Hepatocyte (in vitro differentiated cells): ENCODE measurements around the gene ITPK1. TPM values are rescaled to one million over a fixed set of nuclear protein-coding genes. Genes with fewer than 3 reads are reported as not detected.

Source experiments
- DNase-seq: peaks from one replicate; pipeline ENCODE4 v3.0.0-alpha.2; 2016; ENCODE audit warnings: low spot score
- H2AFZ ChIP-seq: fragments of 200-600 bp; sonication (generic); 2 replicates; pipeline ENCODE4 v1.6.0; 2016; ENCODE audit warnings: antibody characterized with exemption, mild to moderate bottlenecking
- H3K27ac ChIP-seq: fragments of 200-600 bp; sonication (generic); 2 replicates; pipeline ENCODE4 v1.5.1; 2016; ENCODE audit warnings: mild to moderate bottlenecking
- H3K27me3 ChIP-seq: fragments of 200-600 bp; sonication (generic); 2 replicates; pipeline ENCODE4 v1.6.1; 2016
- H3K36me3 ChIP-seq: fragments of 200-600 bp; sonication (generic); replicated peaks from 2 replicates; pipeline ENCODE4 v1.5.1; 2016; ENCODE audit warnings: low read depth; ENCODE audit not compliant: insufficient read depth
- H3K4me1 ChIP-seq: fragments of 200-600 bp; sonication (generic); 2 replicates; pipeline ENCODE4 v1.5.1; 2016; ENCODE audit warnings: mild to moderate bottlenecking, moderate library complexity; ENCODE audit not compliant: insufficient read depth
- H3K4me2 ChIP-seq: fragments of 200-600 bp; sonication (generic); 2 replicates; pipeline ENCODE4 v1.6.0; 2016
- H3K4me3 ChIP-seq: fragments of 200-600 bp; sonication (generic); 2 replicates; pipeline ENCODE4 v1.5.1; 2016; ENCODE audit warnings: mild to moderate bottlenecking
- H3K79me2 ChIP-seq: fragments of 200-600 bp; sonication (generic); 2 replicates; pipeline ENCODE4 v1.6.0; 2017; ENCODE audit warnings: mild to moderate bottlenecking
- H3K9me2 ChIP-seq: fragments of 200-600 bp; sonication (generic); replicated peaks from 2 replicates; pipeline ENCODE4 v1.6.0; 2017; ENCODE audit warnings: mild to moderate bottlenecking; ENCODE audit not compliant: insufficient read depth
- H3K9me3 ChIP-seq: fragments of 200-600 bp; sonication (generic); 2 replicates; pipeline ENCODE4 v1.5.1; 2016; ENCODE audit warnings: low read depth, mild to moderate bottlenecking
- H4K20me1 ChIP-seq: fragments of 200-600 bp; sonication (generic); 2 replicates; pipeline ENCODE4 v1.6.0; 2016; ENCODE audit warnings: mild to moderate bottlenecking; ENCODE audit not compliant: insufficient read depth, poor library complexity, severe bottlenecking
- EZH2 ChIP-seq: fragments of 200-600 bp; sonication (generic); IDR thresholded peaks from 2 replicates; pipeline ENCODE4 v1.6.1; 2016; ENCODE audit warnings: antibody characterized with exemption, mild to moderate bottlenecking, borderline replicate concordance
- EZH2phosphoT487 ChIP-seq: fragments of 200-600 bp; sonication (generic); IDR thresholded peaks from one replicate; pipeline ENCODE4 v1.6.1; 2018; ENCODE audit warnings: antibody characterized with exemption, mild to moderate bottlenecking, low read depth, moderate library complexity; ENCODE audit not compliant: unreplicated experiment, severe bottlenecking
- WGBS: methylation state at CpG from one replicate; pipeline ENCODE4 v1.1.6; 2016; ENCODE audit warnings: low lambda C conversion rate; ENCODE audit errors: missing lambda C conversion rate; 5-methylcytosine and 5-hydroxymethylcytosine counted together
- polyA plus RNA-seq: library from polyadenylated mRNA; unstranded; fragments of >200 nt; fragmentation: Nextera tagmentation; extraction: Ambion mirVana; gene quantifications from 2 replicates; pipeline ENCODE4 v1.2.1, GENCODE V29; 2016
- total RNA-seq: library from RNA; depleted of rRNA; stranded (reverse); fragments of >200 nt; gene quantifications from 2 replicates; pipeline ENCODE4 v1.2.3, GENCODE V29; 2014
- TF ChIP-seq, protein P1 (sequence below): fragments of 200-600 bp; sonication (generic); IDR thresholded peaks from 2 replicates; pipeline ENCODE4 v1.5.1; 2016; ENCODE audit warnings: antibody characterized with exemption, mild to moderate bottlenecking; ENCODE audit not compliant: poor library complexity

The ITPK1 gene
- total and polyA plus RNA-seq, 2 experiments from 2014 or later, result 49.8 to 66.7 TPM

DNA sequence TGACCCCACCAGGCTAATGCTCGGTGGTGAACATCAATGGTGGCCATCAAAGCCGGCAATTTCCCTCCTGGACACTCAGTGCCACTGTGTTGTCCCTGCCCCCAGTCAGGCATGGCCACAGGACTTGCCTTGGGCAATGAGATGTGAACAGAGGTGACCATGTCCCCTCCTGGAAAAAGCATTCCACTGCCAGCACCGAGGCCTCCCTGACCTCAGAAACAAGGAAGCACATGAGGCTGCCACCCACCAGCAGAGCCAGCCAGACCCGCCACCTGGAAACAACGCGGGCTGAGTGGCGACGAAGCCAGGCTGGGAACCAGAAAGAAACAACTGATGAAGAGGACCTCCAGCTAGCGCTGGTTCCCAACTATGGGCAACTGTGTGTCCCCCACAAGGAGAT lies 31.8 kb downstream of the ITPK1 start:
- no peaks in the 10 kb centered on the region for H3K36me3 ChIP-seq
- H3K9me2 ChIP-seq, result no peaks in the 10 kb centered on the region
- WGBS, result 95% methylated on average over 9 of the region's 9 CpGs

DNA sequence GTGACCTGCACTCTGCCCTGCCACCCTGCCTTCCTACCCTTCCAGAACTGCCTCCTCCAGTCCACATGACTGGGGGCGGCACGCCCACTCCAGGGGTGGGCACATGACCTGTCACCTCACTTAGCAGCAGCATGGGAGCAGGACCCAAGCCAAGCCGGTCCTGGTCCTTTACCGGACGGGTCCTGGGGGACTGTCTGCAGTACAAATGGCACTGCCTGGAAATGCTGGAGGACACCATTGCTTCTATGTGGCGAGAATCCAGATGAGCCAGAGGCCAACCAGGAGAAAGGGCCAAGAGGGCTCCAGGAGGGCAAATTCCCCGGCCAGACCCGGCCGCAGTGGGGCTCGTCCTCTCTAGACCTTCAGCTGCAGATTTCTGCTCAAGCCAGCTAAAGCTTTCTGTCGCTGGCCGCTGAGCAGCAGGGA lies 33.1 kb downstream of the ITPK1 start:
- H4K20me1 ChIP-seq, result peaks cover 28% of the 10 kb centered on the region
- no peak for DNase-seq
- H2AFZ ChIP-seq, result no peak overlapping the region
- no peak overlapping the region for H3K4me2 ChIP-seq
- peaks cover 18% of the 10 kb centered on the region for H3K4me1 ChIP-seq
- peaks cover 94% of the 10 kb centered on the region for H3K79me2 ChIP-seq
- WGBS, result 95% methylated on average over 12 of the region's 12 CpGs
- H3K9me2 ChIP-seq, result no peaks in the 10 kb centered on the region
- no peak overlapping the region for H3K27ac ChIP-seq
- TF ChIP-seq EZH2 (no peak), EZH2phosphoT487 (no peak)
- TF ChIP-seq, protein P1, sequence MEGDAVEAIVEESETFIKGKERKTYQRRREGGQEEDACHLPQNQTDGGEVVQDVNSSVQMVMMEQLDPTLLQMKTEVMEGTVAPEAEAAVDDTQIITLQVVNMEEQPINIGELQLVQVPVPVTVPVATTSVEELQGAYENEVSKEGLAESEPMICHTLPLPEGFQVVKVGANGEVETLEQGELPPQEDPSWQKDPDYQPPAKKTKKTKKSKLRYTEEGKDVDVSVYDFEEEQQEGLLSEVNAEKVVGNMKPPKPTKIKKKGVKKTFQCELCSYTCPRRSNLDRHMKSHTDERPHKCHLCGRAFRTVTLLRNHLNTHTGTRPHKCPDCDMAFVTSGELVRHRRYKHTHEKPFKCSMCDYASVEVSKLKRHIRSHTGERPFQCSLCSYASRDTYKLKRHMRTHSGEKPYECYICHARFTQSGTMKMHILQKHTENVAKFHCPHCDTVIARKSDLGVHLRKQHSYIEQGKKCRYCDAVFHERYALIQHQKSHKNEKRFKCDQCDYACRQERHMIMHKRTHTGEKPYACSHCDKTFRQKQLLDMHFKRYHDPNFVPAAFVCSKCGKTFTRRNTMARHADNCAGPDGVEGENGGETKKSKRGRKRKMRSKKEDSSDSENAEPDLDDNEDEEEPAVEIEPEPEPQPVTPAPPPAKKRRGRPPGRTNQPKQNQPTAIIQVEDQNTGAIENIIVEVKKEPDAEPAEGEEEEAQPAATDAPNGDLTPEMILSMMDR, result no peak
- no peaks in the 10 kb centered on the region for H3K27me3 ChIP-seq
- no peaks in the 10 kb centered on the region for H3K36me3 ChIP-seq
- no peak overlapping the region for H3K4me3 ChIP-seq
- no peaks in the 10 kb centered on the region for H3K9me3 ChIP-seq

More for the DNA sequence above, 31.8 kb downstream of the ITPK1 start:
- no peak for TF ChIP-seq EZH2phosphoT487
- TF ChIP-seq EZH2, result no peak
- TF ChIP-seq, protein P1, result no peak
- H3K4me2 ChIP-seq, result no peak overlapping the region
- H3K4me1 ChIP-seq, result peaks cover 15% of the 10 kb centered on the region
- no peak overlapping the region for H3K4me3 ChIP-seq
- no peak overlapping the region for H2AFZ ChIP-seq
- peaks cover 94% of the 10 kb centered on the region for H3K79me2 ChIP-seq
- H3K27me3 ChIP-seq, result no peaks in the 10 kb centered on the region
- DNase-seq, result no peak
- H3K9me3 ChIP-seq, result no peaks in the 10 kb centered on the region
- H4K20me1 ChIP-seq, result peaks cover 26% of the 10 kb centered on the region
- no peak overlapping the region for H3K27ac ChIP-seq

DNA sequence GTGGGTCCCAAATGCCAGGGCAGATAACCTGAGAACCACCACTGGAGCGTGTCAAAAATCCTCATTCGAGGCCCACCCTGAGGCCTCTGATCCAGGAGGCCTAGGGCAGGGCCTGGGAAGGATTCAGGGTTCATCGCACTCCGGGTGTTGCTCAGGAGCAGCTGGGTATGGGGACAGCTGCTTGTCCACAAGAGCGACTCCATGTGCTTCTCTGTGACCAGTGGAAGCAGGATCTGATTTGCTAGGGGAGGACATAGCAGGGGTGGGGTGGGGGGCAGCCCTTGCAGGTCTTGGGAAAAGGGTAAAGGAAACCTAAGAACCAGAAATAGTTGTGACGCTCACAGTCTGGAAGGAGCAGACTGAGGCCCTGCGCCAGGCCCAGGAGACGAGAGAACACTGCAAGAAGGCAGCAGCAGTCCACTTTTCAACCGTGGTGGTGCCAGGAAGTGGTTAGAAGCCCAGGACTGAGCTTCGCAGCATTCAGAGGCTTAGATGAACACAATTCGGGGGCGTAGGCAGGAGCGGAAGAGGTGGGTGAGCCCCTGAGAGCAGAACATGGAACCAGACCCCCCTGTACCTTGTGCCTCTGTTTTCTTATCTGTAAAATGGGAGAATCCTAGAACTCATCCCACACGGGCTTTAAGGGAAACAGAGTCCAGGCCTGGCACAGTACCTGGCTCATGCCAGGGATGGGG lies 33.7 kb downstream of the ITPK1 start:
- Histone ChIP-seq H3K79me2 (peaks cover 90% of the 10 kb centered on the region), H4K20me1 (peaks cover 24% of the 10 kb centered on the region), H3K9me2 (no peaks in the 10 kb centered on the region), H3K27me3 (no peaks in the 10 kb centered on the region), H3K4me3 (no peak overlapping the region), H3K36me3 (no peaks in the 10 kb centered on the region), H3K4me1 (peaks cover 18% of the 10 kb centered on the region), H3K9me3 (no peaks in the 10 kb centered on the region), H3K4me2 (no peak overlapping the region), H2AFZ (no peak overlapping the region), H3K27ac (no peak overlapping the region)
- 93% methylated on average over 14 of the region's 14 CpGs for WGBS
- TF ChIP-seq EZH2, result no peak
- TF ChIP-seq EZH2phosphoT487, result no peak
- TF ChIP-seq, protein P1, result no peak
- no peak for DNase-seq
